Measurements from ENCODE around the gene PTPN3.
A peak's percentile ranks its signal among the peaks of the same experiment; 100 is the strongest.

PTPN3 gene

GRCh38 chr9:109419531-109419930, 78.6 kb downstream of the PTPN3 start:
- DNase-seq, result no peak

- no peak for DNase-seq
These were observed 79.3 kb downstream of the PTPN3 start for GRCh38 chr9:109418827-109419226.

DNA sequence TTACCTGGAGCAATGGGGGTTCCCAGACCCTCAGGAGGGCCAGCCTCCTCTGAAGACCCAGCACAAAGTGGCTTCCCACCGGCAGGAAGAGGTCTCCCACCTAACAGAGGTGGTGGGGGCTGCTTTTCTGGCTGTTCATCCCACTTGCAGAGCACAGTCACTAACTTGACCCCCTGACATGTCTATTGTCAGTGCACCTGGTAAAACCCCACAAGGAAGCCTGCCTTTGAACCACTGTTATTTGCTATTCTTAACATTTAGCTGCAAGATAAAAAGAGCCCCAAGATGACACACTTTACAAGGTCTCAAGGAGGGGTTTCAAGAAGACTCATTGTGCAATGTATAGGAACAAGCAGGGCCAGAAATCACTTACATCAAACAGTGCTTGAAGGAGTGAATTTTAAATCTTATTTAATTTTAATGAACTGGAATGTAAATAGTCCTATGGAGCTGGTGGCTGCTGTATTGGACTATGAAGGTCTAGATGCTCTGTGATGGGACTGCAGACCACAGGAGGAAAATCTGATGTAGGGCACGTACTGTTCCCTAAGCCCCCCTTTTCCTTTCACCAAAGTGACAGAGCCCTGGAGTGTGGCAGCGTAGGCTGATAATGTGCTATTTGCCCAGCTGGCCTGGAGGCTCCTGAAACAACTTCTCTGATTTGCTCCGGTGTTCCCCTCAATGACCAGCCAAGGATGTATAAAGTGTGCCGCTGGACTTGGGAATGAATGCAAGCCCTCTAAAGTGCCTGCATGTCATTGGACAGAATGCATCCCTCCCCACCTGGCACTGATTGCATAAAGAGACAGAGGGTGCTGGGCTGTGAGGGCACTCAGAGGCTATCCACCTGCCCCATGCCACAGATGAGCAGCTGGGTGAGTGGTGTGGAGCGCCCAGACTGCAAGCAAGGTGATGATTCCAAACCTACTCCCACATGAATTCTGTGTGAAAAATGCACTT, 80.2 kb downstream of the PTPN3 start:
- DNase-seq, result no peak

DNA sequence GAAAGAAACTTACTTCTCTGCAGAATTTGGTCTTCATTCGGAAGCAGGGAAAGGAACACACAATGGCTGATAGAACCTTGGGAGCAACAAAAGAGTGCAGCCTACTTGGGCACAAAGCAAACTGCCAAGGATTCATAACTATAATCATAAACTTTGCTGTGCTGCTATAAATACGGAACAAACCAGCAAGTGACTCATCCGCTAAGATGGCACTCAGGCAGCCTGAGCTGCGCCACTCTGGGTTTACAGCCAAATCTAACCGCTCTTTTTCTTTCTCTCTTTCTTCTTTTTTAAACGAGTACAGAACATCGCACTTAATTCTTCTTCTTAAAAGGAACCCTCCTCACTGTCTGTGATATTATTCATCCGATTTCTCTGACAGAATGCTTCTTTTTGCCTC, 81.1 kb downstream of the PTPN3 start:
- DNase-seq, result no peak

DNA sequence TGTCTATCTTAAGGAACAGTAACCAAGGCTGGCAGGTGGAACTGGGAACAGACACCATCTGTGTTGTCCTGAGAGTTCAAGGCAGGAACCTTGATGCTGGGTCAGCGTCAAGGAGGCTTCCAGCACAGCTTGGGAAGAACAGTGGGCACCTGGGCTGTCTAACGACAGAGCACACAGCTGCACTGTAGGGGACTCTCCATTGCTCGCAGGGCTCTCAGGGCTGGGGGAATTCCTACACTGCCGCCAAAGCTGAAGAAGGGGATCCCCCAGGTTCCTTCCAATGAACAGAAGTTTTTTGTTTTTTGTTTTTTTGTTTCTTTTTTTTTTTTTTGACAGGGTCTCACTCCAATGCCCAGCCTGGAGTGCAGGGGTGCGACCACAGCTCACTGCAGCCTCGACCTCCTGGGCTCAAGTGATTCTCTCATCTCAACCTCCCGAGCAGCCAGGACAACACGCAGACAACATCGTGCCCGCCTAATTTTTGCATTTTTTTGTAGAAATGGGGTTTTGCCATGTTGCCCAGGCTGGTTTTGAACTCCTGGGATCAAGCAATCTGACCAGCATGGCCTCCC, 81.9 kb downstream of the PTPN3 start:
- no peak for DNase-seq

DNA sequence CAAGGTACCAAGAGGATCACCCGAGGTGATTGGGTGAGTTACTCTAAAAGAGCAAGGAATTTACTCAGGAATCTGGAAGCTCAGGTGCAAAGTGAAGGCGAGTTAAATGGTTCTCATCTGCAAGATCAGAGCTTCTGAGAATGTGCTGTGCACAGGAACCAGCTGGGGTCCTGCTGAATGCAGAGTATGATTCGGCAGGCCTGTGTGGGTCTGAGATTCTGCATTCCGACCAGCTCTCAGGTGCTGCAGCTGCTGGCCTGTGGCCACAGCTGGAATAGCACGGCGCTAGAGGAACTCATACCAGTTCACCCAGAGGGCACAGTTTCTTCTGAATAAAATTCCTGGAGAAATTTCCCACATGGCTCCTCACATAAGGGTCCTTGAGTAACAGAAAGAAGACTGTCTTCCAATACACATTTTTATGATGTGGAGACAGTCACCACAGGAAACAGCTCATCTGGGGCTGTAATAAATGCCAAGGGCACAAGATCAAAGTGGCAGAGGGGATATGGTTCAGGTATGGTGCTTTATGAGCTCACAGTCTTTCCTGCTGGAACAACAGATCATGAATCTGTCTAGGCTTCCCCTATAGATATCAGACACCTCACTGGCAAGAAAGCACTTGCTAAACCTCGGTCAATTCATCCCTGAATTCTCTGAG, 83.9 kb downstream of the PTPN3 start:
- DNase-seq, result no peak

DNA sequence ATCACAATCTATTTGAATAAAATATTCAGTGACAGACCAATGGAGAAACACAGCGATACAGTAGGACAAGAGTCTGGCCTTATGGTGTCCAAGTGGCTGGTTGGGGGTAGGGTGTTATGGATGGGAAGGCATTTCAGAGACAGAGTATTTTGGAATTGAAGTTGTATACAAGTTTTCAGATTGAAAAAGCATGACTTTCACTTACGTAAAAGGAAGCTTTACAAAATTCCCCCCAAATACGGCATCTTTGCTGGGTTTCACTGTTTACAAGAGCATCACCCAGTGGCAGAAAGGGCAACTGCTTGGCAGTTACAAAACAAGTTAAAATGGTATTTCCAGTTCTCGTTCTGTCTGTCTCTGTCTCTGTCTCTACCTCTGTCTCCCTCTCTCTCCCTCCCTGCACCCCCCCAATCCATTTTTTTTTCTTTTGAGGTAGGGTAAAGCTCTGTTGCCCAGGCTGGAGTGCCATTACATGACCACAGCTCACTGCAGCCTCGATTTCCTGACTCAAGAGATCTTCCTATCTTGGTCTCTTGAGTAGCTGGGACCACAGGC, 86.2 kb downstream of the PTPN3 start:
- no peak for DNase-seq

- no peak for DNase-seq
These were observed 86.9 kb downstream of the PTPN3 start for GRCh38 chr9:109411069-109411761.

GRCh38 chr9:109409773-109410397, 88.2 kb downstream of the PTPN3 start:
- no peak for DNase-seq

DNA sequence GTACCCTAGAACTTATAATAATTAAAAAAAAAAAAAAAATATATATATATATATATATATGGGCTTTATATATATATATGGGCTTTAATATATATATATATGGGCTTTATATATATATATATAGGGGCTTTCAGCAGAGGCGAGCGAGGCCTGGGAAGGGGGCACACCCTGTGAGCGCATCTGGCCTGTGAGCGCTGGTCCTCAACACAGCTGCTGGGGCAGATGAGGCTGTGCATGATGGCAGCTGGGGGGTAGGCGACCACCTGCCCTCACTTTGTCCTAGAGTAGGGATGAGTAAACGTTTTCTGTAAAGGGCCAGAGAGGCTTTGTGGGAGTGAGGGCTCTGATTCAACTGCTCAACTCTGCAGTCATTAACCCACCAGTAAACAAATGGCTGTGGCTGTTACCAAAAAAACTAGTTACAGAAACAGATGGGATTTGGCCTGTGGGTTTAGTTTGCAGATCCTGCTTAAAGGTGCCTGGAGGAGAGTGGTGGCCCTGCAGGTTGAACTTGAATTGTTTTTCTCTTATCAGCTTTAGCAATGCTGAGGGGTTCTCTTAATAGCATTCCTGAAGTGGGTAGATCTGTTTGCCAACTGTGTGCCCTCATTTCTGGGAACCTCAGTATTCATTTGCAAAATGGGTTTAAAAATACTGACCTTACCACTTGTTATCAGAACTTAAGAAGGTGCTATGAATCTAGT, 89.2 kb downstream of the PTPN3 start:
- DNase-seq, result no peak

GRCh38 chr9:109403766-109404320, 94.3 kb downstream of the PTPN3 start:
- DNase-seq, result no peak

DNA sequence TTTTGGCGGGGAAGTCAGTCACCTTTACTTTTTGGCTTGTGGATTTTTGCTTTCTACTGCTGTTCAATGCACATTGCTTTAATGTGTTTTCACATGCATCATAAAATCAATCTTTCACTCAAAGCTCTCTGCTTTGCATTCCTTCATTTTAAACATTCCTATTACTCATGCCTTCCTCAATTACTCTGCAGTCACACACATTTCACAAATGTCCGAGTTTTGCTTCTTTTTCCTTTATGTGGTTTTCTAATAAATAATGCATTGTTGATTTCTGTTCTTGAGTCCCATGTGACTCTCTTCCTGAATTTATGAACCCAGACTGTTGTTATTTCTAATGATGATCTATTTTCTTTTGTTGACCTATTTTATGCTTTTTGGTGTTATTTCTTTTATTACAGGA, 95.0 kb downstream of the PTPN3 start:
- no peak for DNase-seq

- no peak for DNase-seq
These were observed 96.2 kb downstream of the PTPN3 start for GRCh38 chr9:109401990-109402318.

DNA sequence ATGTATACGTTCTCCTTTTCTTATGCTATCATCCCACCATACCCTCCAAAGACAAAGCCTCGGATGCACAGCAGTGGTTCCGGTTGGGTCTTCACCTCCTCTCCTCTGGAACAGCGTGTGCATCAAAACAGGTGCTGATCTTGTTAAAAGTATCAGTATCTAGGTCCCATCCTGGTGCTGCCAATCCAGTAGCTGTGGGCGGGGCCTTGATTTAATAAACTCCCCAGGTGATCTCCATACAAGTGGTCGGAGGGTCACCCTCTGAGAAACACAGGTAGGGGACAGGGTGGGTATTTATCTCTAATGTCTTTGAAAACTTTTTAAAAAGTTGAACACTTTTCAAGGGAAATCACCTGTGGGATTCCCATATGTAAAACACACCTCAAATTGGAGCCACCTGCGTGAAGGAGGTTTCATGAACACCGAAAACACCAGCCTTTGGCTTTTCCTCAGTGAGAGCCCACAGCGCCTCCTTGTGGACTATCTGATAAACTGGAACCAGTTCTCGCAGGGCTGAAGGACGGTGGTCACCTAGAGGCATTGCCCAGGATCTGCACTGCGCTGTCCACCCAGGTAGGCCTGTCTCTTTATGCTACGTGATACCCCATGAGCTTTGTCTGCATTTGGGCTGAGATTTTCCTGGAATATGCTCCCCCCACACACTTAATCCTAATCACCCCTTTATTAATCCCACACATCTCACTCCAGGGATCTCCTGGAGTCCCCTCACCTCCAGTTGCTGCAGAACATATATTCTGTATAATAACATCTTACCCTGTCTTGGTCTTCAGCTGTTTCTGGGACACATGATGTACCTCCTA, 96.7 kb downstream of the PTPN3 start:
- peak; percentile 8 for DNase-seq

- no peak for DNase-seq
These were observed 98.8 kb downstream of the PTPN3 start for GRCh38 chr9:109399258-109399767.

DNA sequence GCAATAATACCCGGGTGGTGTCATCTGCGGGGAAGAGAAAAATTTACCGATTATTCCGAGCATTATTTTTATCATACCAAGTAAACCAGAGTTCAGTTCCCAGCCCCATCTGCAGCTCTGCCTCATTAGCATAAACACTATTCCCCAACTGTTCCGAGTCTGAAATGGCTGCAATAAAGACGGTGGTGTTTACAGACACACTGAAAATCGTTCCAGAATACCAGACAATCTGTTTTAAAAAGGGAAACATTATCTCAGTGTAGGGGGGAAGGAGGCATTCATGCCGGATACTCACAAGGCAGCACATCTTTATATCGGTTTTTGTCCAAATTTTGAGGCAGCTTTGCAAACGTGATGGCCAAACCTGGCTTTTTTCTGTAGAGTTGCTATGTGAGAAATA, 106.9 kb downstream of the PTPN3 start:
- DNase-seq, result no peak

GRCh38 chr9:109387856-109388255, 110.3 kb downstream of the PTPN3 start:
- no peak for DNase-seq

DNA sequence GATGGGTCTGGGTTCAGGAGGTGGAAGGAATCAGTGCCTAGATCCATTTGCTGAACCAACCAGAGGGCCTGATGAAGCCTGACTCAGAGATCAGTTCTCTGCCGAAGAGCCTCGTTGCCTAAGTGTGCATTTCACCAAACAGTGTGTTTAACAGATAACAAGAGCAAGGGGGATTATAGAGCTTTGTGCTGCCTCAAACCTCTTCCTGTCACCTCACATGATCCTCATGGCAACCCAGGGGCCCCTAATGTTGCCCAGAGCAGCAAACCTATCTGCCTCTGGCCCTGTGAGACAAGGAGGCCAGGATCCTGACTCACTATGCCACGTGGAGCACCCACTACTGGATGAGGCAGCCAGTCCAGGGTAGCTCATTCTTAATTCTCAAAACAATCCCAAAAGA, 110.9 kb downstream of the PTPN3 start:
- DNase-seq, result no peak

- DNase-seq, result no peak
These were observed 112.6 kb downstream of the PTPN3 start for GRCh38 chr9:109385499-109385898.

DNA sequence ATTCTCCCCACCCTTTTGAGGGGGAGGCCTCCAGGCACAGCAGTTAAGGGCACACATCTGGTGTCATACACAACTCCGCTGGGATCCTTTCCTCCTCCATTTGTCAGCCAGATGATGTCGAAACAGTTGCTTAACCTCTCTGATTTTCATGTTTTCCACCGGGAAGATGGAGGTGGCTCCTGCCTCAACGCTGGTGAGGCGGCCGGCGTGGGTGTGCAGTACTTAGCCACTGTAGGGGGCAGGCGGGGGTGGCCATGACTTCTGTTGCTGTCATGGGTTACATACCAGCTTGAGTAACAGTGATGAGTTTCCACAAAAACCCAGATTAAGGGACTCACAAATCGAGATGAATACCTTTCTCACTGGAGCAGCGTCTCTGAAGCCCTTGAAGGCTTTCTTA, 114.2 kb downstream of the PTPN3 start:
- DNase-seq, result no peak

DNA sequence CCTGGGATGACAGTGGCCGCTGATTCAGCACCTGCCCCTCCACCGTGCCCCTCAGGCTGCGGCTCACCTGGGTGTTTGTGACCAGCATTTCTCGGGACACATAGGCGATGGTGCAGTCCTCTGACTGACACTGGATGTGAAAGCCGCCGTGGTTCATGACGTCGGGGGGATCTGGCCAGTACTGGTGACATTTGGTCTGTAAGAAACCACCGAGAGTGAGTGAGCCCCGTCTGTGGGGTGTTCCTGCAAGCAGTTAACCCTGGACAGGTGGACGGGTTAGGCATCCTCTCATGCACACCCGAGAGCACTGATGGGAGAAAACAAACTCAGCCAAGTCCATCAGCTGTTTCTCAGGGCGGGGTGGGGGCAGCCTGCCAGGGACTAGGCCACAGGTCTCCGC, 114.8 kb downstream of the PTPN3 start:
- no peak for DNase-seq

Data from NCI-H526 treated with DMSO at 0.1 percent for 48 hours (cell line).